Measurements from ENCODE around the gene CDKAL1. TPM values are rescaled to one million over a fixed set of nuclear protein-coding genes. Genes with fewer than 3 reads are reported as not detected.

Gene CDKAL1
- total and polyA plus RNA-seq, 2 of the 13 experiments (the other 11 are each of a cell fraction or from before 2014, with no cell fraction given): 9.5 to 27.7 TPM

GRCh38 chr6:21098134-21098533 lies 563.9 kb downstream of the CDKAL1 start (continued):
- no peak for TF ChIP-seq KLF9 (CRISPR knock-in tag; IDR thresholded peaks at IDR 0.05; ENCODE audit: low read depth)
- TF ChIP-seq ARHGAP35 (CRISPR knock-in tag; IDR thresholded peaks at IDR 0.05; ENCODE audit: borderline replicate concordance): no peak
- TF ChIP-seq ZEB1 (IDR thresholded peaks at IDR 0.05; ENCODE audit: insufficient replicate concordance, low read depth): no peak
- TF ChIP-seq HBP1 (CRISPR knock-in tag; IDR thresholded peaks at IDR 0.05; ENCODE audit: low read depth): no peak
- TF ChIP-seq PRPF4 (IDR thresholded peaks at IDR 0.05; ENCODE audit: low read depth, low read length, poor library complexity, severe bottlenecking): no peak
- TF ChIP-seq PAWR (CRISPR knock-in tag; IDR thresholded peaks at IDR 0.05; ENCODE audit: borderline replicate concordance): no peak
- TF ChIP-seq KDM5A (IDR thresholded peaks at IDR 0.05; ENCODE audit: borderline replicate concordance, low read length): no peak
- TF ChIP-seq ZBTB38 (CRISPR knock-in tag; IDR thresholded peaks at IDR 0.05): no peak

GRCh38 chr6:21098744-21099143 lies 564.5 kb downstream of the CDKAL1 start:
- 95% methylated on average over 1 of the region's 1 CpG for WGBS (ENCODE audit: low lambda C conversion rate)
- FAIRE-seq (no peak), DNase-seq (ENCODE audit: low spot score) (no peak), ATAC-seq (no peak)
- H4K20me1 ChIP-seq (ENCODE audit: insufficient read depth, low read length): no peaks in the 10 kb centered on the region
- no peak overlapping the region for H2AFZ ChIP-seq (ENCODE audit: low read length)
- TF ChIP-seq ZNF709 (CRISPR knock-in tag; IDR thresholded peaks at IDR 0.05) (no peak), BRF2 (CRISPR knock-in tag; IDR thresholded peaks at IDR 0.05) (no peak), ZNF160 (CRISPR knock-in tag; IDR thresholded peaks at IDR 0.05) (no peak), GZF1 (CRISPR knock-in tag; IDR thresholded peaks at IDR 0.05) (no peak)
- H3K4me3 ChIP-seq (replicated peaks in 1 of 3; ENCODE audit: insufficient read depth in 1 of 3, low read depth in 2 of 3, low read length in 3 of 3): no peak overlapping the region
- no TSS peak for BruUV-seq (replicated peaks)
- no peaks in the 10 kb centered on the region for H3K9me3 ChIP-seq (ENCODE audit: low read length)
- H3K79me2 ChIP-seq (ENCODE audit: insufficient read depth, low read length): no peaks in the 10 kb centered on the region
- POLR2A ChIA-PET: no interaction called here
- H3K4me2 ChIP-seq (ENCODE audit: low read depth, low read length): no peak overlapping the region
- peaks cover 45% of the 10 kb centered on the region for H3K4me1 ChIP-seq (ENCODE audit: insufficient read depth, low read length)
- in situ Hi-C loops (cut with HindIII; ENCODE audit: extremely low pct_ligation_motif_present, low pct_unique_long_range_greater_than_20kb) (no loop called here), intact Hi-C loops (cut with micrococcal nuclease; ENCODE audit: unreplicated experiment) (no loop called here)
- H3K27ac ChIP-seq (ENCODE audit: extremely low read length, insufficient read depth, low read length): no peak overlapping the region
- no peak overlapping the region for H3K9ac ChIP-seq (ENCODE audit: insufficient read depth, low read depth, low read length)
- H3K36me3 ChIP-seq (replicated peaks in 1 of 2; ENCODE audit: control insufficient read depth in 1 of 2, insufficient read depth in 2 of 2, low read length in 2 of 2): no peaks in the 10 kb centered on the region
- CTCF ChIA-PET (ENCODE audit: low intra/inter-chr PET ratio, low total read pairs): no interaction called here
- no peaks in the 10 kb centered on the region for H3K27me3 ChIP-seq (ENCODE audit: control insufficient read depth in 1 of 2, insufficient read depth in 2 of 2, low read length in 2 of 2)
